ENCODE results near the gene PALLD. TPM values are rescaled to one million over a fixed set of nuclear protein-coding genes. Genes with fewer than 3 reads are reported as not detected.

Gene PALLD
- total RNA-seq, 1 donor from 2014 or later = 121 TPM

DNA sequence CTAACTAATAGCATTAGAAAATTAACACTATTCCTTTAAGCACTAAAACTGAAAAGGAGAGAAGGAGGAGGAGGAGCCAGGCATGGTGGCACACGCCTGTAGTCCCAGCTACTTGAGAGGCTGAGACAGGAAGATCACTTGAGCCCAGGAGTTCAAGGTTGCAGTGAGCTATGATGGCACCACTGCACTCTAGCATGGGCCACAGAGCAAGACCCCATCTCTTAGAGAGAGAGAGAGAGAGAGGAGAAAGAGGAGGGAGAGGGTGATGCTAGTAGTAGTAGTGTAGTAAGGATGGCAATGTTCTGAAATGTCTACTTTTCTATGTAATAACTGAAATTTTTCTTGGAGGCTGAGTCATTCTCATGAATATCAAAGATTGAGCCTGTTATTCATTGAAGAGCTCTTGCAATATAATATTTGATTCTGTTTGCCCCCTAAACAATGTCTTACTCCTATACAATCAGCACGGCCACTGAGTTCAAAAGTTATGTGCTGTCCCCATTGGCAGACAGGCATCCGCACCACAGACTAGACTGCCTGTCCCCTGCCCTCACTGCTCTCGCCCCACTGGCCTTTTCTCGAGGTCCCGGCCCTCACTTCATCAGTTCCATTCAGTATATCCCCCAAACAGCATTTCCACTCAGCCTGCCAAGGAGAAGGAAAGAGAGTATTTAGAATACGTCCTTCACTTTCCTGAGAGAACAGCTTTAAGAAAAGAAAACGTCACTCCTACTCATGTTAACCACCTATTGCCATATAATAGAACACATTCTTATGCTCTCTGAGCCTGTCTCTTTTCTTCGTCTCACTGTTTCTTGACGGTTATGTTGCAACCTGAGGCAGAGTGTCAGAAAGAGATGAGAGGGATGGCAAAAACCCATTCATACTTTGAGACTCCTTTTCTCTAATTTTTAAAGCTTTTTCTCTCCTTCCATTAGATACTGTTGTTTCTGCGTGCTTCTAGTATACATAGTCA is 238.1 kb downstream of the PALLD start:
- no peak for DNase-seq

DNA sequence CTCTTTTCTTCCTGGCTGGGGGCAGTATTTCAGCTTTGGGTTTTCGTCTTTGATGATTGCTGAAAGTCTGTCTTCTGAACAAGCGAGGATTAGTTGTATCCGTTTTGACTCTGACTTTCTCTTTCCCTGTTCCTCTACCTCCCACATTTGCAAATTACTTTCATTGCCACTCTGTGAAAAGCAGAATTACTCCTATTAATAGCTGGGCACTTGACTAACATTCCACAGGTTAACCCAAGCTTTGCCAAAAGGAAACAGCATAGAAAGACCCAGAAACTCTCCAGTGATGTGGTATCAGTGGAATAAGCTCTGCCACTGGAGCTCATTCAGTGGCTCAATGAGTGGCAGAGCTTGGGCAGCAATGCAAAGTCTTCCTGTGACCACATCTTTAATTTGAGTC is 238.9 kb downstream of the PALLD start:
- DNase-seq = no peak

DNA sequence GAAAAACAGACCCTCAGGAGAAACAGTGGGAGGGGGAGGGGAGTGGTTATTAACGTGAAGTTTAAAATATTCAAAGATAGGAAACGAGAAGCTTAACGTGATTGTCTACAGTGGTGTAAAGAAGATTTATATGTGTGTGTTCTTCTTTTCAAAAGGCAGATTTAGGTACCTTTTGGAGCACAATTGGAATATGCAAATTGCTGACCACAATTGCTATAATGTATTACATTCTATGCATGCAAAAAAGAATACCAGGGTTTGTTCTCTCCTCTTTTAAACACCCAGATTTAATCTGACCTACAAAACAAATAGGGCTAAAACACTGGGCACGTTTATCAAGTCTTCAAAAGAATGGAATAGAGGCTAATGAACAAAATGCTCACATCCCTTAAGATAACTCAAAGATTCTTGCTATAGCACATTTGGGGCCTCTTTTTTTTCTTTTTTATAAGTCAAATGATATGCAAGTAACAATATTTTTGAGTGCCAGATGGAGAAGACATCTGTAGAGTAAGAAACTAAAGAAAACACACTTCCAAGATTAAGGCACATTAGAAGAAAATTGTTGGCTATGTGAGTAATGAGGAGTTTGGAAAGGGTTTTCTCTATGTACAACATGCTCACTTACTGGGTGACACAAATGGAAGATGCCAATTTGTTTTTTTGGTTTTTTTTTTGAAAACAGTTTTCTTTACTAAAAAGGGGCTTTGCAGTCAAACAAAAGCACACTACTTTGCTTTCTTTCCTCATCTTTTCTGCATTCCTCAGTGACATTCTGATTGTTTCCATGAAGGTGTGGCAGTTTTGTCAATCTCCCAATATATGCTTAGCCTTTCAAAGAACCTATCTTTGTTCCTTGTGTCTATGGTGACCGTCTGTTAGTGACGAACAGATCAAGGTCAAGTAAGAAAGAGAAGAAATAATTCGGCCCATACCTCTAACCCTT is 240.3 kb downstream of the PALLD start:
- no peak for DNase-seq

- DNase-seq = no peak
Observed at GRCh38 chr4:168737806-168738172, 240.9 kb downstream of the PALLD start.

- DNase-seq = no peak
Observed at GRCh38 chr4:168739886-168740285, 243.0 kb downstream of the PALLD start.

- peak; percentile 59 for DNase-seq
Observed at GRCh38 chr4:168740691-168741090, 243.8 kb downstream of the PALLD start.

GRCh38 chr4:168741281-168742173 is 244.7 kb downstream of the PALLD start:
- DNase-seq = no peak

DNA sequence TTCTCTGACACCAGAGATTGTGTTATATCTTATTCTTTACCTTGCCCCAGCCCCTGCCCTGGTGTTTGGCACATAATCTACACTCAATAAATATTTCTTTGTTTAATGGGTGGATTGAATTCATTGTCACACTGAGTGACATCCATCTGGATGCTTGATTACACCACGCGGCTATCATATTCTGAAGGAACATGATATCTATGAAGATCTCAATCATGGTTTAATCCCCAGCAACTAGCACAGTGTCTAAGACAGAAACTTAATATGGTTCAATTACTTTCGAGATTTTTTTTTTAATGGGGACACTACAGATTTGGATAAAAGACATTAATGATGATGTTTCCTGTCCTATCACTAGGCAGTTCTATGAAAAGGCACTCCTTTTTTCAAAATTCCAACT is 246.3 kb downstream of the PALLD start:
- DNase-seq = no peak

- DNase-seq = no peak
Observed at GRCh38 chr4:168743601-168744000, 246.7 kb downstream of the PALLD start.

DNA sequence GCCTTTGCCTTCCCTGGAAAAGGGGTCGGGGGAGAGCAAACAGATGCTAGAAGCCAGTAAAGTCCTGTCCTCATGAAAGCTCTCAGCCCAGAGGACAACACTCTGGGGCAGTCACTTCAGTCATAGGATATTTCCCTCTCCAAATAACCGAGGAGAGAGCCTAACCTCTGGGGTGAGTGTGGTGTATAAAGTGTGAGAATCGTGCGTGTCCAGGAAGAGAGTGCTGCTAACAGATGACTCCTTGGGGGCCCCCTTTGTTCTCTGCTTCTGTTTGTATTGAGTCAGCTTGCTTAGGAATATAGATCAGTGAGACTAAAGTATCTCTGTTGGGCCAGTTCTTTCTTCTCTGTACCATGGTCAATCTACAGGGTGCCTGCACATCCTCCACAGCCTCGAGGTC is 247.2 kb downstream of the PALLD start:
- DNase-seq = no peak

DNA sequence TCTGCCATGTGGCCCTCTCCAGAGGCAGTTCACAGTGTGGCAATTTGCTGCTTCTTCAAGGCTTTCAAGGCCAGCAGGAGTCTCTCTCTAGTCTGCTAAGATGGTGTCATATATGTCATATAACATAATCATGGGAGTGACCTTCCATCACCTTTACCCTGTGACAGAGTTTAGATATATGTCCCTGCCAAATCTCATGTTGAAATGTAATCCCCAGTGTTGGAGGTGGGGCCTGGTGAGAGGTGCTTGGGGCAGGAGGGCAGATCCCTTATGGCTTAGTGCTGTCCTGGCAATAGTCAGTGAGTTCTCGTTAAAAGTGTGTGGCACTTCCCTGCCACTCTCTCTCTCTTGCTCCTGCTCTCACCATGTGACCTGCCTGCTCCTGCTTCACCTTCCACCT is 252.0 kb downstream of the PALLD start:
- no peak for DNase-seq

DNA sequence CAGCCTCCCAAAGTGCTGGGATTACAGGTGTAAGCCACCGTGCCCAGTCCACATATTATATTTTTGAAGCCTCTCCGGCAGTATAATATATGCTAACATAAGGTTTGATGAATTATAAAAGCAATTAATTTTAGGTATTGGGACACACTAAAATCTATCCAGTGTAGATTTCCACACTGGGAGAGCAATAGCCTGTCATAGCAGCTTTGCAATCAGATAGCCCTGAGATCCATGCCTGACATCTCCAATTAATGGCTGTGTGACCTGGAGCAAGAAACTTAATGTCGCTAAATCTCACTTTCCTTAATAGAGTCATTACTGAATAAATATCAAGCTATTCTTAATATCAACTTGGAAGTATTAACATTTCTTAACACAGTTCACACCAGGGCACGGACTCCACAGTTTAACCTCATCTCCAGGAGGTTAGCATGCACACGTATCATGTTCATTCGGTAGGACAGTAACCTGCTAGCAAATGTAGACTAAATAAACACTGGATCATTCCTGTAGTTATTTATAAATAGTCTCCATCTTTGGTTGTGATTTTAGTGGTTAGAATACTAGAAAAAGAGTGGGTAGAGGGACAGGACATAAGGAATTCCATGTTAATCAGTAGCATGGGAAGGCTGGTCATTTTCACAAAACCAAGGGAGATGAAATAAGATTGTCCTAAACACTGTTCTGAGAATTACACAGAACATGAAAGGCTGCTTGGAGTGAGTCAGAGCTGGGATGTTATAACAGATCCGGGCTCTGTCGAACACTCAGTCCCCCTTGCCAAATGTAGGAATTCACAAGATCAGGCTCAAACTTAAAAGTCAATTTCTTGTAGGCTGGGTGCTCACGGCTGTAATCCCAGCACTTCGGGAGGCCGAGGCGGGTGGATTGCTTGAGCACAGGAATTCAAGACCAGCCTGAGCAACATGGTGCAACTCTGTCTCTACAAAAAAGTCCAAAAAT is 254.7 kb downstream of the PALLD start:
- no peak for DNase-seq

DNA sequence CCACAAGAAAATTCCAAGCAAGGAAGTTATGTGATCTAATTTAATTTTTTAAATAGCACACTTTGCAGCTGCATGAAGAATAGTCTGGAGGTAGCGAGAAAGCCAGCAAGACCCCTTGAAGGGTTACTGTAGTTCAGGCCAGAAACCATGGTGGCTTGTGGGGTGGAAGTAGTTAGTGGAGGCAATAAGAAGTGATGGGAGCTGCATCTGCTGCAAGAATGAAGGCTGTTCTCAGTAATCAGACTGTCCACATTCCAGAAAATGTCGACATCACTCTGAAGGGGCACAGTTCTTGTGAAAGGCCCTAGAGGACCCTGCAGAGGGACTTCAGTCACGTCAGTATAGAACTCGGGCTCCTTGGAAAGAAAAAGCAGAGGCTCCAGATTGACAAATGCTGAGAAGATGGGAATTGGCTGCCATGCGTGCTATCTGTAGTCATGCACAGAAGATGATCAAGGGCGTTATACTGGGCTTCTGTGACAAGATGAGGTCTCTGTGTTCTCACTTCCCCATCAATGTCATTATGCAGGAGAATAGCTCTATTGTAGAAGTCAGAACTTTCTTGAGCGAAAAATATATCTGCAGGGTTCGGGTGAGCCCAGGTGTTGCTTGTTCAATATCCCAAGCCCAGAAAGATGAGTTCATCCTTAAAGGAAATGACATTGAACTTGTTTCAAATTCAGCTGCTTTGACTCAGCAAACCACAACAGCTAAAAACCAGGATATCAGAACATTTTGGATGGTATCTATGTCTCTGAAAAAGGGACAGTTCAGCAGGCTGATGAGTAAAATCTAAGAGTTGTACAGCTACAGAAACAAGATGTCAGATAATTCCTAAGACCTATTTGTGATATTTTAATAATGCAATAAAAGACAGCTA is 259.0 kb downstream of the PALLD start:
- DNase-seq = peak; percentile 31

- DNase-seq = no peak
Observed at GRCh38 chr4:168757500-168757899, 260.6 kb downstream of the PALLD start.

GRCh38 chr4:168758351-168758876 is 261.6 kb downstream of the PALLD start:
- DNase-seq = peak; percentile 93

DNA sequence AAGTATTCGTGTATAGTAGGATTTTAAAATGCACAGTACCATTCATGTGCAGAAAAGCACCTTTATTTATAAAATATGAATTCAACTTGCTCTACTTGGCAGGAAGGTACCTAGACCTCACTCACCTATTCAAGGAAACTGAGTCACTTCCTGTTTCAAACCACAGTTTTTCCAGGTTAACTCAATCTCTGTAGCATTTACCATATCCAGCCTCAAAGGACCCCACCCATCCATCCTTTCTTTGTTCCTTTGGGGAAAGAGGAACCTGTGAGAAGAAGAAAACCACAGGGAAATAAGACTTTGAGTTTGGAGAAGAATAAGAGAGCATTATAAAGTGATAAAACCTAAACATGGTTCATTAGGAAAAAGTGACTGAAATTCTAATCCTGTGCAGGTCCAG is 262.5 kb downstream of the PALLD start:
- no peak for DNase-seq

- DNase-seq = no peak
Observed at GRCh38 chr4:168759959-168760527, 263.2 kb downstream of the PALLD start.

DNA sequence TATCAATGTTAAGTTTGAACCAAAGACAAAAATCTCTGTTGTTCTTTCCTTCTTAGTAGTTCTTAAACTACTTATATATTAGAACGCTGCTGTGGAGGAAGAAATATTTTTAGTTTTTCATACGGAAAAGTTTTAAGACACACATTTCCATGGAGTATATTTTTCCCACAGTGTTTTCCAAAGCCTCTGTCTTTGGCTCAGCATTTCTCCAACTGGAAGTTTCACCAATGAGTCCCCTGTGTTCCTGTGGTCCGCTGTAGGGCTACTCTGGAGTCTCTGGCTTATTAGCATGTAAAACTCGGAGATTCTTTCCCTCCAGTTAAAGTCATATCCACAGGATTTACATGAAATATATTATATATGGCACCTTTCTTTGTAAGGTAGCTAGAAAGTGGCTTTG is 264.2 kb downstream of the PALLD start:
- DNase-seq = no peak

DNA sequence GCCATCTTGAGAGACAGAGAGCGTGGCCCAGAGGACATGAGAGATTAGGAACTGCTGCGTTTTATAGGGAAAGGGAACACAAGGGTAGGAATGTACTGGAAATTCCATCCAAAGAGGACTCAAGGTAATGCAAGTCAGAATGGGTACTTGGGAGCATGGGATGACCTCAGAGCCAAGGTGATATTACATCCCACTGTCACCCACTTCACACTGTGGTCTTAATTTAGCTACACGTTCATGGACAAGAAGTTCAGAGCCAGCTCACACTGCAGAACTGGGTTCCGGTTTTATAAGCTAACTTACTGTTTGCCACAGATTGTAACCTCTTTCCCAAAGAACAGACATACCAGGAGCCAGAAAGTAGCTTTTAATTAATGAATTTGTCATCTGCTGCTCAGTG is 268.5 kb downstream of the PALLD start:
- no peak for DNase-seq

Data from skin of body (tissue), 2 donors.